ENCODE results near the gene FAM110A.
"Not testable (repeated sequence)": the region's sequence is repeated elsewhere in the genome, so short reads cannot be mapped to it uniquely, and the experiment has no call there.

- not testable (repeated sequence) for TF ChIP-seq POLR2A, CTCF (IDR thresholded peaks at IDR 0.05)
Observed at GRCh38 chr20:800026-800425, 33.5 kb upstream of the FAM110A start.

Measured in body of pancreas (tissue), 4 donors.